Trophoblast cell (in vitro differentiated cells and primary cell): ENCODE data around the gene MVB12A.

Experiments
- DNase-seq, 2 donors: peaks; one replicate each; pipeline ENCODE4 v3.0.0-alpha.2; 2016
- H2AFZ ChIP-seq: 2 replicates; pipeline ENCODE4 v1.6.1; 2013; ENCODE audit warnings: low read length, moderate library complexity, mild to moderate bottlenecking; ENCODE audit not compliant: insufficient read depth, poor library complexity
- H2AK5ac ChIP-seq: 2 replicates; pipeline ENCODE4 v1.6.1; 2013; ENCODE audit warnings: mild to moderate bottlenecking, low read length
- H2BK120ac ChIP-seq: 2 replicates; pipeline ENCODE4 v1.6.1; 2013; ENCODE audit warnings: low read length, mild to moderate bottlenecking, moderate library complexity; ENCODE audit not compliant: insufficient read depth, poor library complexity
- H2BK12ac ChIP-seq: 2 replicates; pipeline ENCODE4 v1.6.1; 2013; ENCODE audit warnings: mild to moderate bottlenecking, low read length, moderate library complexity
- H2BK5ac ChIP-seq: 2 replicates; pipeline ENCODE4 v1.6.1; 2013; ENCODE audit warnings: low read length, low read depth, moderate library complexity, mild to moderate bottlenecking; ENCODE audit not compliant: poor library complexity
- H3K14ac ChIP-seq: 2 replicates; pipeline ENCODE4 v1.6.1; 2013; ENCODE audit warnings: mild to moderate bottlenecking, low read length
- H3K18ac ChIP-seq: 2 replicates; pipeline ENCODE4 v1.6.1; 2013; ENCODE audit warnings: mild to moderate bottlenecking, low read length
- H3K23ac ChIP-seq: 2 replicates; pipeline ENCODE4 v1.6.1; 2013; ENCODE audit warnings: low read length
- H3K27ac ChIP-seq: 2 replicates; pipeline ENCODE4 v1.5.1; 2013; ENCODE audit warnings: low read depth, mild to moderate bottlenecking, inconsistent platforms, low read length, moderate library complexity
- H3K27me3 ChIP-seq: 2 replicates; pipeline ENCODE4 v1.6.1; 2013; ENCODE audit warnings: inconsistent platforms, mild to moderate bottlenecking, low read length, moderate library complexity; ENCODE audit not compliant: insufficient read depth
- H3K36me3 ChIP-seq, 2 experiments: 1 replicate in 1 of 2; 2 replicates in 1 of 2; pipeline ENCODE4 v1.6.1; 2013; ENCODE audit warnings: low read length in 2 of 2, mild to moderate bottlenecking in 2 of 2, moderate library complexity in 1 of 2; ENCODE audit not compliant: insufficient read depth in 2 of 2, control insufficient read depth in 1 of 2
- H3K4ac ChIP-seq: 2 replicates; pipeline ENCODE4 v1.6.1; 2013; ENCODE audit warnings: low read depth, mild to moderate bottlenecking, low read length, moderate library complexity
- H3K4me1 ChIP-seq, 2 experiments: 1 replicate in 1 of 2; 2 replicates in 1 of 2; pipeline ENCODE4 v1.6.1; 2013; ENCODE audit warnings: low read length in 2 of 2, mild to moderate bottlenecking in 2 of 2, moderate library complexity in 1 of 2; ENCODE audit not compliant: insufficient read depth in 2 of 2, control insufficient read depth in 1 of 2
- H3K4me2 ChIP-seq: 2 replicates; pipeline ENCODE4 v1.6.1; 2013; ENCODE audit warnings: inconsistent platforms, mild to moderate bottlenecking, low read length, moderate library complexity
- H3K4me3 ChIP-seq: 2 replicates; pipeline ENCODE4 v1.5.1; 2013; ENCODE audit warnings: mild to moderate bottlenecking, low read depth, low read length, inconsistent platforms
- H3K79me1 ChIP-seq: one replicate; pipeline ENCODE4 v1.6.1; 2013; ENCODE audit warnings: low read length
- H3K79me2 ChIP-seq: 2 replicates; pipeline ENCODE4 v1.6.1; 2013; ENCODE audit warnings: low read length, mild to moderate bottlenecking; ENCODE audit not compliant: control insufficient read depth, insufficient read depth, poor library complexity
- H3K9ac ChIP-seq: 2 replicates; pipeline ENCODE4 v1.6.1; 2013; ENCODE audit warnings: mild to moderate bottlenecking, low read length
- H3K9me3 ChIP-seq: 2 replicates; pipeline ENCODE4 v1.6.1; 2013; ENCODE audit warnings: low read depth, mild to moderate bottlenecking, control low read depth, inconsistent platforms, low read length; ENCODE audit not compliant: insufficient read depth
- H4K12ac ChIP-seq: 2 replicates; pipeline ENCODE4 v1.6.1; 2013; ENCODE audit warnings: low read depth, mild to moderate bottlenecking, low read length, moderate library complexity
- H4K8ac ChIP-seq: 2 replicates; pipeline ENCODE4 v1.6.1; 2013; ENCODE audit warnings: low read depth, mild to moderate bottlenecking, low read length, moderate library complexity
- H4K91ac ChIP-seq: one replicate; pipeline ENCODE4 v1.6.1; 2013; ENCODE audit warnings: low read depth, mild to moderate bottlenecking, low read length, moderate library complexity
- WGBS: extraction: QIAGEN DNeasy Blood & Tissue Kit; methylation state at CpG from one replicate; pipeline ENCODE4 v1.1.7; 2013; ENCODE audit warnings: missing lambda C conversion rate; ENCODE audit not compliant: insufficient read length, insufficient coverage; ENCODE audit errors: extremely low coverage; 5-methylcytosine and 5-hydroxymethylcytosine counted together

MVB12A gene

GRCh38 chr19:17380426-17381138, 39.3 kb upstream of the MVB12A start:
- Histone ChIP-seq H3K79me2 (no peaks in the 10 kb centered on the region), H3K4me2 (no peak overlapping the region), H3K4me1 (peaks cover 0 to 7% of the 10 kb centered on the region in 2 experiments), H2BK5ac (no peak overlapping the region), H2AK5ac (no peak overlapping the region), H3K18ac (no peak overlapping the region), H3K79me1 (no peaks in the 10 kb centered on the region), H3K14ac (no peak overlapping the region), H4K12ac (no peak overlapping the region), H3K23ac (no peak overlapping the region), H2BK12ac (no peak overlapping the region), H3K9me3 (no peaks in the 10 kb centered on the region), H3K4ac (no peak overlapping the region), H3K4me3 (no peak overlapping the region), H3K36me3 (no peaks in the 10 kb centered on the region), H4K91ac (no peak overlapping the region), H3K27ac (no peak overlapping the region), H3K27me3 (no peaks in the 10 kb centered on the region), H2AFZ (no peak overlapping the region), H3K9ac (no peak overlapping the region), H2BK120ac (no peak overlapping the region), H4K8ac (no peak overlapping the region)
- WGBS: no CpG with 5 or more reads among the region's 5 CpGs
- peak; percentile 63 to 78 for DNase-seq

- H3K18ac ChIP-seq: no peak overlapping the region
- H3K4ac ChIP-seq: no peak overlapping the region
- H3K23ac ChIP-seq: no peak overlapping the region
- no peaks in the 10 kb centered on the region for H3K79me2 ChIP-seq
- no CpG with 5 or more reads among the region's 20 CpGs for WGBS
- no peaks in the 10 kb centered on the region for H3K9me3 ChIP-seq
- H3K9ac ChIP-seq: no peak overlapping the region
- H3K4me3 ChIP-seq: no peak overlapping the region
- H4K8ac ChIP-seq: no peak overlapping the region
- no peak overlapping the region for H4K12ac ChIP-seq
- no peak overlapping the region for H3K14ac ChIP-seq
- no peak overlapping the region for H2BK12ac ChIP-seq
- peak; percentile 32 to 68 for DNase-seq
- H4K91ac ChIP-seq: no peak overlapping the region
- no peaks in the 10 kb centered on the region for H3K36me3 ChIP-seq
- H3K4me1 ChIP-seq: peaks cover 0 to 6% of the 10 kb centered on the region in 2 experiments
- H2BK120ac ChIP-seq: no peak overlapping the region
- H3K27me3 ChIP-seq: peaks cover 6% of the 10 kb centered on the region
- H2AFZ ChIP-seq: no peak overlapping the region
- no peak overlapping the region for H2AK5ac ChIP-seq
- no peaks in the 10 kb centered on the region for H3K79me1 ChIP-seq
- no peak overlapping the region for H2BK5ac ChIP-seq
- no peak overlapping the region for H3K27ac ChIP-seq
- no peak overlapping the region for H3K4me2 ChIP-seq
Observed at GRCh38 chr19:17385878-17386611, 33.8 kb upstream of the MVB12A start.

- no peaks in the 10 kb centered on the region for H3K9me3 ChIP-seq
- H3K18ac ChIP-seq: no peak overlapping the region
- H2BK12ac ChIP-seq: no peak overlapping the region
- H3K4me2 ChIP-seq: no peak overlapping the region
- H2AK5ac ChIP-seq: no peak overlapping the region
- no peak overlapping the region for H3K4me3 ChIP-seq
- no peak overlapping the region for H3K27ac ChIP-seq
- H4K8ac ChIP-seq: no peak overlapping the region
- H3K23ac ChIP-seq: no peak overlapping the region
- WGBS: no CpG with 5 or more reads among the region's 1 CpG
- peaks cover 6 to 10% of the 10 kb centered on the region in 2 experiments for H3K4me1 ChIP-seq
- H3K79me2 ChIP-seq: no peaks in the 10 kb centered on the region
- H3K9ac ChIP-seq: no peak overlapping the region
- H2BK5ac ChIP-seq: no peak overlapping the region
- H3K79me1 ChIP-seq: no peaks in the 10 kb centered on the region
- H4K12ac ChIP-seq: no peak overlapping the region
- no peak overlapping the region for H3K4ac ChIP-seq
- peaks cover 6% of the 10 kb centered on the region for H3K27me3 ChIP-seq
- no peak overlapping the region for H2AFZ ChIP-seq
- no peak overlapping the region for H4K91ac ChIP-seq
- H3K36me3 ChIP-seq: no peaks in the 10 kb centered on the region
- DNase-seq: no peak
- no peak overlapping the region for H3K14ac ChIP-seq
- H2BK120ac ChIP-seq: no peak overlapping the region
Observed at GRCh38 chr19:17389288-17389687, 30.6 kb upstream of the MVB12A start.

GRCh38 chr19:17389957-17390664, 29.7 kb upstream of the MVB12A start:
- H2AK5ac ChIP-seq: no peak overlapping the region
- no peak overlapping the region for H3K9ac ChIP-seq
- no peak overlapping the region for H2BK12ac ChIP-seq
- H3K27me3 ChIP-seq: peaks cover 6% of the 10 kb centered on the region
- H3K36me3 ChIP-seq: no peaks in the 10 kb centered on the region
- no peak overlapping the region for H3K14ac ChIP-seq
- no peak overlapping the region for H3K23ac ChIP-seq
- peak overlapping the region; percentile 38 for H3K4me3 ChIP-seq
- H4K12ac ChIP-seq: no peak overlapping the region
- peak overlapping the region; percentile 90 for H3K4me2 ChIP-seq
- H3K27ac ChIP-seq: no peak overlapping the region
- DNase-seq: no peak
- no peak overlapping the region for H2BK120ac ChIP-seq
- no CpG with 5 or more reads among the region's 37 CpGs for WGBS
- no peak overlapping the region for H3K18ac ChIP-seq
- H2BK5ac ChIP-seq: no peak overlapping the region
- H2AFZ ChIP-seq: peak overlapping the region; percentile 53
- H3K79me1 ChIP-seq: no peaks in the 10 kb centered on the region
- H3K79me2 ChIP-seq: no peaks in the 10 kb centered on the region
- no peak overlapping the region for H4K91ac ChIP-seq
- H3K4ac ChIP-seq: no peak overlapping the region
- H4K8ac ChIP-seq: peak overlapping the region; percentile 80
- peaks cover 6 to 10% of the 10 kb centered on the region in 2 experiments for H3K4me1 ChIP-seq
- no peaks in the 10 kb centered on the region for H3K9me3 ChIP-seq
